GM19238 (cell line): ENCODE data around the gene TBCD.

Experiments
- DNase-seq: peaks from one replicate; pipeline ENCODE4 v3.0.0; 2011; ENCODE audit warnings: low spot score; ENCODE audit not compliant: insufficient read length

TBCD gene

GRCh38 chr17:82789806-82790205 is 37.9 kb downstream of the TBCD start:
- no peak for DNase-seq

- no peak for DNase-seq
Measured at GRCh38 chr17:82790391-82790790, 38.5 kb downstream of the TBCD start.

GRCh38 chr17:82791532-82791931 is 39.7 kb downstream of the TBCD start:
- DNase-seq: no peak

GRCh38 chr17:82793974-82794630 is 42.2 kb downstream of the TBCD start:
- no peak for DNase-seq

GRCh38 chr17:82794781-82795482 is 43.1 kb downstream of the TBCD start:
- no peak for DNase-seq

GRCh38 chr17:82795615-82796014 is 43.8 kb downstream of the TBCD start:
- DNase-seq: no peak

GRCh38 chr17:82797061-82797460 is 45.2 kb downstream of the TBCD start:
- no peak for DNase-seq

- no peak for DNase-seq
Measured at GRCh38 chr17:82798752-82799151, 46.9 kb downstream of the TBCD start.

- DNase-seq: no peak
Measured at GRCh38 chr17:82799591-82799990, 47.7 kb downstream of the TBCD start.

- no peak for DNase-seq
Measured at GRCh38 chr17:82800885-82801284, 49.0 kb downstream of the TBCD start.

- DNase-seq: no peak
Measured at GRCh38 chr17:82801377-82801970, 49.6 kb downstream of the TBCD start.

GRCh38 chr17:82802075-82802780 is 50.4 kb downstream of the TBCD start:
- DNase-seq: no peak

- DNase-seq: no peak
Measured at GRCh38 chr17:82803185-82803584, 51.3 kb downstream of the TBCD start.

- no peak for DNase-seq
Measured at GRCh38 chr17:82803606-82804005, 51.7 kb downstream of the TBCD start.

- DNase-seq: no peak
Measured at GRCh38 chr17:82804442-82805191, 52.8 kb downstream of the TBCD start.

GRCh38 chr17:82805254-82805653 is 53.4 kb downstream of the TBCD start:
- no peak for DNase-seq

- DNase-seq: no peak
Measured at GRCh38 chr17:82805823-82806222, 54.0 kb downstream of the TBCD start.

- DNase-seq: no peak
Measured at GRCh38 chr17:82806645-82807044, 54.8 kb downstream of the TBCD start.

- no peak for DNase-seq
Measured at GRCh38 chr17:82807101-82807500, 55.2 kb downstream of the TBCD start.

GRCh38 chr17:82807562-82807961 is 55.7 kb downstream of the TBCD start:
- no peak for DNase-seq

GRCh38 chr17:82808006-82808405 is 56.1 kb downstream of the TBCD start:
- DNase-seq: no peak
